ENCODE data around the gene TMEM235.

TMEM235 gene

DNA sequence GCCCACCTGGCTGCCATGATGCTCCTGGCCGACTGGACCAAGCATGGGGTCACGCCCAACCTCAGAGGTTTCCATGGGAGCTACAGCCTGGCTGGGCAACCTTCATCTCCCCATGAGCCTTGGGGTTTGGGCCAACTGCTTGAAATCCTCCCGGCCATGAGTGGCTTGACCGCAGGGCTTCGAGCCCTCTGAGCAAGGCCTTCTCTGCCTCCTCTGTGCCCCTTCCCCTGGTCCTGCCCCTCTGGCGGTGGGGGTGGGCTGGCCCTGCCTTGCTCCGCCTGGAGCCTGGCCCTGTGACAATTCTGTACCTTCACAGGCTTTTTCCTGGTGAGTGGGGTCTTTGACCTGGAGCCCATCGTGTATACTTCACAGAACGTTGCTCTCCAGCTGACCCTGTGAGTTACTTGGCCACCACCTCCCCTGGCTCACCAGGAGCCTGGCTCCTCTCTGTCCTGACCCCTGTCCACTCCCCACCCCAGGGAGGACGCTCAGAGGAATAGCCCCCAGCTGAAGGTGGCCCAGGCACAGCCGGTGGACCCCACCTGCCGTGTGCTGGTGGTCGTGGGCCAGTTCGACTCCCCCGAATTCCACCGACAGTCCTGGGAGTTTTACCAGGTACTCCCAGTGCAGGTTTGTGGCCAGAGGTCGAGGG is 26.2 kb upstream of the TMEM235 start:
- no peak overlapping the region for H3K4me3 ChIP-seq (ENCODE audit: low read length)
- DNase-seq (ENCODE audit: low read depth) = no peak
- TF ChIP-seq, protein P1, sequence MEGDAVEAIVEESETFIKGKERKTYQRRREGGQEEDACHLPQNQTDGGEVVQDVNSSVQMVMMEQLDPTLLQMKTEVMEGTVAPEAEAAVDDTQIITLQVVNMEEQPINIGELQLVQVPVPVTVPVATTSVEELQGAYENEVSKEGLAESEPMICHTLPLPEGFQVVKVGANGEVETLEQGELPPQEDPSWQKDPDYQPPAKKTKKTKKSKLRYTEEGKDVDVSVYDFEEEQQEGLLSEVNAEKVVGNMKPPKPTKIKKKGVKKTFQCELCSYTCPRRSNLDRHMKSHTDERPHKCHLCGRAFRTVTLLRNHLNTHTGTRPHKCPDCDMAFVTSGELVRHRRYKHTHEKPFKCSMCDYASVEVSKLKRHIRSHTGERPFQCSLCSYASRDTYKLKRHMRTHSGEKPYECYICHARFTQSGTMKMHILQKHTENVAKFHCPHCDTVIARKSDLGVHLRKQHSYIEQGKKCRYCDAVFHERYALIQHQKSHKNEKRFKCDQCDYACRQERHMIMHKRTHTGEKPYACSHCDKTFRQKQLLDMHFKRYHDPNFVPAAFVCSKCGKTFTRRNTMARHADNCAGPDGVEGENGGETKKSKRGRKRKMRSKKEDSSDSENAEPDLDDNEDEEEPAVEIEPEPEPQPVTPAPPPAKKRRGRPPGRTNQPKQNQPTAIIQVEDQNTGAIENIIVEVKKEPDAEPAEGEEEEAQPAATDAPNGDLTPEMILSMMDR (conservative IDR thresholded peaks at IDR 0.05; ENCODE audit: low read length) = no peak

DNA sequence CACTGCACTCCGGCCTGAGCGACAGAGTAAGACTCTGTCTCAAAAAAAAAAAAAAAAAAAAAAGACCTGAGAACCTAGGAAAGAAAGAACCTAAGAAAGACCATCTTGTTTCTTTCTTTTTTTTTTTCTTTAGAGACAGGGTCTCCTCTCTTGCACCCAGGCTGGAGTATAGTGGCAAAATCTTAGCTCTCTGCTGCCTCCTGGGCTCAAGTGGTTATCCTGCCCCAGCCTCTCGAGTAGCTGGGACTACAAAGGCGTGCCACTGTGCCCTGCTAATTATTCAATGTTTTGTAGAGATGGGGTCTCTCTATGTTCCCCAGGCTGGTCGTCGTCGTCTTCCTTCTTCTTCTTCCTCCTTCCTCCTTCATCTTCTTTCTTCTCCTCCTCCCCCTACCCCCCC is 25.1 kb upstream of the TMEM235 start:
- no peak overlapping the region for H3K4me3 ChIP-seq (ENCODE audit: low read length)
- DNase-seq (ENCODE audit: low read depth) = no peak
- TF ChIP-seq, protein P1 (conservative IDR thresholded peaks at IDR 0.05; ENCODE audit: low read length) = no peak

DNA sequence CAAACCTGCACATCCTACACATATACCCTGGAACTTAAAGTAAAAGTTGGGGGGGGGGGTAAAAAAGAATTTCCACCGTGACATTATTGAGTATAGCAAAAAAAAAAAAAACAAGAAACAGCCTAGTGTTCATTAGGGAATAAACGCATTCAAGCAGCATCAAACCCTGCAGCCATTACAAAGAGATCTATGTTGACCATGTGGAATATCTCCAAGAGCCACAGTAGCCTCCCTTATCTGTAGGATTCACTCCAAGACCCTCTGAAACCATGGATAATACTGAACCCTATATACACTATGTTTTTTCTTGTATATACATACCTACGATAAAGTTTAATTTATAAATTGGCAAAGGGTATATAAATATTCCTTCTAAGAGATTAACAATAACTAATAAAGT is 22.9 kb upstream of the TMEM235 start:
- no peak for DNase-seq (ENCODE audit: low read depth)
- H3K4me3 ChIP-seq (ENCODE audit: low read length) = no peak overlapping the region
- TF ChIP-seq, protein P1 (conservative IDR thresholded peaks at IDR 0.05; ENCODE audit: low read length) = no peak

DNA sequence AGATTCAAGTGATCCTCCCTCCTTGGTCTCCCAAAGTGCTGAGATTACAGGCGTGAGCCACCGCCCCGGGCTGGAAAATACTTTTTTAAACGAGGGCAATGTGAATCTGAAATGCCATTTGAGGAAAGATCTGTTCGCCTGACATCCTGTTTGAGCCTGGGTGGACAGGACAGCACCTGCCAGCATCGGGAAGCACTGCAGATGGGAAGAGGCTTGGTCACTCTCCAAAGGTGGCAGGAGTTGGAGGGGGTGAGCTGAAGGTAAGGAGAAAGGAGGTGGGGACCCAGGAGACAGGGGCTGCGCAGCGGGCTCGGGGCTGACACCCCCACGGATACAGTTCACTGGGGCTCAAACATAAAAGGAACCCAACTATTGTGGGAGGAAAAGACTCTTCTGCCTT is 21.3 kb upstream of the TMEM235 start:
- no peak for DNase-seq (ENCODE audit: low read depth)
- TF ChIP-seq, protein P1 (conservative IDR thresholded peaks at IDR 0.05; ENCODE audit: low read length) = no peak
- H3K4me3 ChIP-seq (ENCODE audit: low read length) = no peak overlapping the region

DNA sequence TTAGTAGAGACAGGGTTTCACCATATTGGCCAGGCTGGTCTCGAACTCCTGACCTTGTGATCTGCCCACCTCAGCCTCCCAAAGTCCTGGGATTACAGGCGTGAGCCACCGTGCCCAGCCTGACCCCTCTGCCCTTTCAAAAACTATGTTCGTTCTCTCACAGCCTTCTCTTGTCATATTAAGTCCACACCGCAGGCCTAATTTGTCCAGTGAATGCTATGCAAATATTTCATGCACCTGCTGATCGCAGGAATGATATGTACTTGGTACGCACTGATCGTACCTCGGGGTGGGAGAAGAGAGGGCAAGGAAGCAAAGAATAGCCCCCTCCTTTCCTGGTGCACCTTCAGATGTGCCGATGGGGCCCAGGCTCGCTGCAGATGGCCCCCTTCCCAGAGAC is 20.4 kb upstream of the TMEM235 start:
- no peak overlapping the region for H3K4me3 ChIP-seq (ENCODE audit: low read length)
- TF ChIP-seq, protein P1 (conservative IDR thresholded peaks at IDR 0.05; ENCODE audit: low read length) = no peak
- no peak for DNase-seq (ENCODE audit: low read depth)

DNA sequence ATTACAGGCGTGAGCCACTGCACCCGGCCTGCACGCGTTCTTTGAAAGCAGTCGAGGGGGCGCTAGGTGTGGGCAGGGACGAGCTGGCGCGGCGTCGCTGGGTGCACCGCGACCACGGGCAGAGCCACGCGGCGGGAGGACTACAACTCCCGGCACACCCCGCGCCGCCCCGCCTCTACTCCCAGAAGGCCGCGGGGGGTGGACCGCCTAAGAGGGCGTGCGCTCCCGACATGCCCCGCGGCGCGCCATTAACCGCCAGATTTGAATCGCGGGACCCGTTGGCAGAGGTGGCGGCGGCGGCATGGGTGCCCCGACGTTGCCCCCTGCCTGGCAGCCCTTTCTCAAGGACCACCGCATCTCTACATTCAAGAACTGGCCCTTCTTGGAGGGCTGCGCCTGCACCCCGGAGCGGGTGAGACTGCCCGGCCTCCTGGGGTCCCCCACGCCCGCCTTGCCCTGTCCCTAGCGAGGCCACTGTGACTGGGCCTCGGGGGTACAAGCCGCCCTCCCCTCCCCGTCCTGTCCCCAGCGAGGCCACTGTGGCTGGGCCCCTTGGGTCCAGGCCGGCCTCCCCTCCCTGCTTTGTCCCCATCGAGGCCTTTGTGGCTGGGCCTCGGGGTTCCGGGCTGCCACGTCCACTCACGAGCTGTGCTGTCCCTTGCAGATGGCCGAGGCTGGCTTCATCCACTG is 17.3 kb upstream of the TMEM235 start, which contains the start of gene BIRC5:
BIRC5 (plus strand) TSS at position 238 of the 690 bp plus-strand sequence; CDS start at position 302, 64 bp downstream.
- TF ChIP-seq, protein P1 (conservative IDR thresholded peaks at IDR 0.05; ENCODE audit: low read length) = no peak
- peak; percentile 80 for DNase-seq (ENCODE audit: low read depth)

DNA sequence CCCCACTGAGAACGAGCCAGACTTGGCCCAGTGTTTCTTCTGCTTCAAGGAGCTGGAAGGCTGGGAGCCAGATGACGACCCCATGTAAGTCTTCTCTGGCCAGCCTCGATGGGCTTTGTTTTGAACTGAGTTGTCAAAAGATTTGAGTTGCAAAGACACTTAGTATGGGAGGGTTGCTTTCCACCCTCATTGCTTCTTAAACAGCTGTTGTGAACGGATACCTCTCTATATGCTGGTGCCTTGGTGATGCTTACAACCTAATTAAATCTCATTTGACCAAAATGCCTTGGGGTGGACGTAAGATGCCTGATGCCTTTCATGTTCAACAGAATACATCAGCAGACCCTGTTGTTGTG is 16.7 kb upstream of the TMEM235 start:
- H3K4me3 ChIP-seq (ENCODE audit: low read length) = peak overlapping the region; percentile 75
- DNase-seq (ENCODE audit: low read depth) = no peak
- TF ChIP-seq, protein P1 (conservative IDR thresholded peaks at IDR 0.05; ENCODE audit: low read length) = no peak

More for the DNA sequence above, 17.3 kb upstream of the TMEM235 start, which contains the start of gene BIRC5:
- peak within 1 kb of the TSS; percentile 75 for H3K4me3 ChIP-seq (ENCODE audit: low read length)
